ENCODE measurements around the gene PLAAT2. TPM values are rescaled to one million over a fixed set of nuclear protein-coding genes. Genes with fewer than 3 reads are reported as not detected.

Gene PLAAT2
- total and polyA plus RNA-seq, 4 donors: 0.32 to 0.44 TPM; not detected in 2

GRCh38 chr11:63598556-63598955, 35.4 kb upstream of the PLAAT2 start:
- H3K36me3 ChIP-seq (ENCODE audit: control insufficient read depth in 4 of 4, insufficient read depth in 3 of 4, low read depth in 1 of 4, low read length in 3 of 4): peaks cover 2 to 18% (median 10%) of the 10 kb centered on the region in 4 donors
- no peak for DNase-seq (ENCODE audit: low spot score)
- WGBS: 85% methylated on average over 4 of the region's 4 CpGs

More at GRCh38 chr11:63598556-63598955, 35.4 kb upstream of the PLAAT2 start:
- Histone ChIP-seq H3K27me3 (ENCODE audit: control insufficient read depth in 4 of 4, insufficient read depth in 4 of 4, low read length in 3 of 4) (no peaks in the 10 kb centered on the region), H3K9me3 (ENCODE audit: control insufficient read depth in 4 of 4, low read length in 3 of 4) (no peaks in the 10 kb centered on the region), H3K9ac (ENCODE audit: low read depth in 1 of 2, low read length in 2 of 2) (no peak overlapping the region), H3K4me3 (ENCODE audit: low read depth in 1 of 3, low read length in 3 of 3) (no peak overlapping the region), H3K4me1 (ENCODE audit: control insufficient read depth in 4 of 4, insufficient read depth in 4 of 4, low read length in 3 of 4) (peaks cover 0 to 5% (median 2%) of the 10 kb centered on the region in 4 donors), H3K27ac (ENCODE audit: low read depth in 1 of 2, low read length in 2 of 2) (no peak overlapping the region)
- no peak for TF ChIP-seq JUND (IDR thresholded peaks at IDR 0.05)
- TF ChIP-seq FOXA2 (IDR thresholded peaks at IDR 0.05): no peak
- TF ChIP-seq RAD21 (IDR thresholded peaks at IDR 0.05): no peak
- no peak for TF ChIP-seq ZBTB33 (IDR thresholded peaks at IDR 0.05)
- no peak for TF ChIP-seq EGR1 (IDR thresholded peaks at IDR 0.05; ENCODE audit: low read depth in 2 of 2)
- TF ChIP-seq CTCF (IDR thresholded peaks at IDR 0.05; ENCODE audit: low read depth, low read length, missing input control): no peak
- TF ChIP-seq REST (IDR thresholded peaks at IDR 0.05): no peak
- no peak for TF ChIP-seq TAF1 (conservative IDR thresholded peaks at IDR 0.05)
- no peak for TF ChIP-seq YY1 (IDR thresholded peaks at IDR 0.05)
- no peak for TF ChIP-seq RXRA (IDR thresholded peaks at IDR 0.05)
- no peak for TF ChIP-seq SP1 (IDR thresholded peaks at IDR 0.05)
- TF ChIP-seq FOXA1 (IDR thresholded peaks at IDR 0.05): no peak
- TF ChIP-seq GABPA (IDR thresholded peaks at IDR 0.05 in 1 of 2, conservative IDR thresholded peaks at IDR 0.05 in 1 of 2): no peak
- no peak for TF ChIP-seq MAX (IDR thresholded peaks at IDR 0.05)
